HG03442 (cell line): ENCODE results near the gene DCAF4L1.

Source experiments
- ATAC-seq: cut with Tn5 transposase; IDR thresholded peaks from one replicate; pipeline ENCODE4 v1.9.1; 2021; ENCODE audit warnings: mild to moderate bottlenecking, moderate library complexity; ENCODE audit not compliant: unreplicated experiment

Gene DCAF4L1, protein sequence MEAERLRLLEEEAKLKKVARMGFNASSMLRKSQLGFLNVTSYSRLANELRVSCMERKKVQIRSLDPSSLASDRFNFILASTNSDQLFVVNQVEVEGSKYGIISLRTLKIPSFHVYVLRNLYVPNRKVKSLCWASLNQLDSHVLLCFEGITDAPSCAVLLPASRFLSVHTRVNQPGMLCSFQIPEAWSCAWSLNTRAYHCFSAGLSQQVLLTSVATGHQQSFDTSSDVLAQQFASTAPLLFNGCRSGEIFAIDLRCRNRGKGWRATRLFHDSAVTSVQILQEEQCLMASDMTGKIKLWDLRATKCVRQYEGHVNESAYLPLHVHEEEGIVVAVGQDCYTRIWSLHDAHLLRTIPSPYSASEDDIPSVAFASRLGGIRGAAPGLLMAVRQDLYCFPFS

DNA sequence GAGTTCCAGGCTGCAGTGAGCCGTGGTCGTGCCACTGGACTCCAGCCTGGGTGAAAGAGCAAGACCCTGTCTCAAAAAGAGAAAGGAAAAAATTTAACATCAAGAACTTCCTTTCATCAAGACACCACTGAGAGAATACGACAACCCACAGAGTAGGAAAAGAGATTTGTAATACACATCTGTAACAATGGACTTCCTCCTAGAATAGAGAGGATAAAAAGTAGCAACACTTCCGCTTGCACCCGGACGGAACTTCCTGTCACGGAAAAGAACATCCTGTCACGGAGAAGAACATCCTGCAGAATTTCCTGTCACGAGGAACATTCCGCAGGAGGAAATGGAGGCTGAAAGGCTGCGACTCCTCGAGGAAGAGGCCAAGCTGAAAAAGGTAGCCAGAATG, at the start of gene DCAF4L1:
Gene DCAF4L1 (plus strand): TSS at position 301 of the 400 bp plus-strand sequence. CDS start 37 bp downstream, at position 338.
- ATAC-seq: no peak

DNA sequence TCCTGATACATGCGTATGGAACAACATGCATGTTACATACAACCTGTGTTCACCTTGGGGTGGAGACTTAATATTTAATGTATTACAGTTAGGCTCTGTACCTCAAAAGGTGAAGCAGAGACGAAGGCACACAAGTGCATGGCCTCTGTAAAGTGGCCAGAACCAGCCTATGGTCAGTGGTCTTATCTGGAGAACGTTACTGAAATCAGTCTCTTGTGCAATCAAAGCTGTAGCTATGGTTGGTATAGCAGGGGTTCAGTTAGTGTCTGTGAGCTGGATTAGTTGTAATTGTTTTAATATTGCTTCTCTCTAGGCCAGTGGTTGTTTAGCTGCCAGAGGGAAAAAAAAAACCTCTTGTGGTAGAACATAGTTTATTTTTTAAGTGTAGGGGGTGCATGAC, 48.6 kb upstream of the DCAF4L1 start:
- ATAC-seq: no peak

DNA sequence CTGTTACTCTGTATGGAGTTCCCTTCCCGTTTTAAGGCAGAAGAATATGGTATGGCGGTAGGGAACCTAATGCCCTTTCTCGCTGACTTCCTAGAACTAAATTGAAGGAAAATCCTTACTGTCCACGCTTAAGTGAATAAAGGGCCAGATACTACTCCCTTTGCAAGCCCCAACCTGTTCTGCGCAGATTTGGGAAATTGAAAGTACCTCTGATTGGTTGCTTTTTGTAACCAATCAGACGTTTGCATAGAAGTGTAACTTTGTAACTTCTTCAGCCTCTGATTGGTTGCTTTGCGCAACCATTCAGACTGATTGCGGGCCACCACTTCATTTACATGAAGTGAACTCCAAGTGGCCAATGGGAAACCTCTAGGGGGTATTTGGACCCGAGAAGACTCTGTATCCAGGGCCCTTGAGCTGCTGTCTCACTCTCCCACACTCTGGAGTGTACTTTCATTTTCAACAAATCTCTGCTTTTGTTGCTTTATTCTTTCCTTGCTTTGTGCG, 47.5 kb upstream of the DCAF4L1 start:
- ATAC-seq: no peak

DNA sequence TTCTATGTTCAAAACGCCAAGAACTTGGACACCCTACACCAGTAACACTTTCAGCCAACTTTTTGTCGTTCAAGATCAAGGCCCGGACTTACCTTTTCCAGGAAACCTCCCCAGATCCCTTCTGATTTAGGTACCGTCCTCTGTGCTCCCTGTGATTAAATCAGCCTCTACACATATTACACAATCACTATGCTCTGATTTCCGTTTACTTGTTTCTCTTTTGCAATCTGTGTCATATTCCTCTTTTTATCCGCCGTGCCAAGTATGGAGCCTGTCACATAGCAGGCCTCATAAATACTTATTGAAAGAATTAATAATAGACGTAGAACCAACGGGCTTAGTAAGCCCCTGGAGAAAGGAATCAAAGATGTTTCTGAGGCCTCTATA, 47.0 kb upstream of the DCAF4L1 start:
- no peak for ATAC-seq

DNA sequence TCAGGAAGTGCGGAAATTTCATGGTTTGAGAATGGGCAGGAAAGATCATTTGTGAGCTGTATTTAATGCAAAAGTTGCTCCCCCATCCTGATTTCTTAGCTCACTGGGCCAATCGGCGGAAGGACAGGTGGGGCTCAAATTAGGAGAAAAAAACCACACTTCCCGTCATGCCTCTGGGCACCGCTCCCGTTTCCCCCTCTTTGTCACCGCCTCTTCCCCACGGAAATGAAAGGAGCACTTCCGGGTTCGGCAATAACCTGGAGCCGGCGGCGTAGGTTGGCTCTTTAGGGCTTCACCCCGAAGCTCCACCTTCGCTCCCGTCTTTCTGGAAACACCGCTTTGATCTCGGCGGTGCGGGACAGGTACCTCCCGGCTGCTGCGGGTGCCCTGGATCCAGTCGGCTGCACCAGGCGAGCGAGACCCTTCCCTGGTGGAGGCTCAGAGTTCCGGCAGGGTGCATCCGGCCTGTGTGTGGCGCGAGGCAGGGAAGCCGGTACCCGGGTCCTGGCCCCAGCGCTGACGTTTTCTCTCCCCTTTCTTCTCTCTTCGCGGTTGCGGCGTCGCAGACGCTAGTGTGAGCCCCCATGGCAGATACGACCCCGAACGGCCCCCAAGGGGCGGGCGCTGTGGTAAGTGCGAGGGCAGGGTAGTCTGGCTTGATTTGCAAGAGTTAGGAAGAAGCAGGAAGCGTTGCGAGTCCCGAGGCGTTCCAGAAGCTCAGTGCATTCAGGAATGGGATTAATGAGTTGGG, 46.5 kb upstream of the DCAF4L1 start, which contains the start of gene TMEM33:
Gene TMEM33 (plus strand): TSS at position 529 of the 751 bp plus-strand sequence. CDS start 56 bp downstream, at position 585.
- peak; percentile 91 for ATAC-seq

DNA sequence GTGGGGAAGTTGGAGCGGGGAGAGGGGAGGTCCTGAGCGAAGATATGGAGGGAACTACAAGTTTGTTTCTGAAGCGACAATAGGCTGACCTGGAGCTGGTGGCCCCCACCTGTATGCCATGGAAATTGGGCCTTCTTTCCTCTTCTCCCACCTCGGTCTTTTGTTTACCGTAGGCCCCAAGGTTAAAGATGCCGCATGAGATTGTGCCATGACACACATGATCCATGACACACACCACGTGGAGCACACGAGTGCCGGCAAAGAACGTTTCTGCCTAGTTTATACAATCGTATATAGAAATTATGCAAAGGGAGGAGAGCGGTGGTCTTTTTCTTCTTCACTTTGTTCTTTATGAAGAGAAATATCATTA, 45.9 kb upstream of the DCAF4L1 start:
- ATAC-seq: peak; percentile 4

DNA sequence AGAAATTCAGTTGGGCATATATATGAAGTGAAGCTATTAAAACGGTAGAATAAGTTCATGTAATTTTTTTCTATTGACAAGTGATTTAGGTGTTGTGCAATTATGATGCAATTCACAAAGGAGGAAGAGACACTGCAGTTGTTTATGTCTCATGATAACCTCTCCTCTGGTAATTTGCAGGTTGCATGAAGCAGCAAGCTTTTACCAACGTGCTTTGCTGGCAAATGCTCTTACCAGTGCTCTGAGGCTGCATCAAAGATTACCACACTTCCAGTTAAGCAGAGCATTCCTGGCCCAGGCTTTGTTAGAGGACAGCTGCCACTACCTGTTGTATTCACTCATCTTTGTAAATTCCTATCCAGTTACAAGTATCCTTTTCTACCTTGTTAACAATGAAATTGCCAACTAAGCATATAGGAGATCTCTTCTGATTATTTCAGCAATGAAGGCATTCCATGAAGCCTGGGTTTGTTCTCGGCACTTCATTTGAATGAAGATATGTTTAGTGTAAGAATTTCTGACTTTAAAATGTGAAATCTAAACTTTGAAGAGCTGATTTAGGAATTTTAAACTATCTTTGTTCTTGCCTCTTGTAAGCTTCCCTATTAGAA, 42.4 kb upstream of the DCAF4L1 start:
- no peak for ATAC-seq

DNA sequence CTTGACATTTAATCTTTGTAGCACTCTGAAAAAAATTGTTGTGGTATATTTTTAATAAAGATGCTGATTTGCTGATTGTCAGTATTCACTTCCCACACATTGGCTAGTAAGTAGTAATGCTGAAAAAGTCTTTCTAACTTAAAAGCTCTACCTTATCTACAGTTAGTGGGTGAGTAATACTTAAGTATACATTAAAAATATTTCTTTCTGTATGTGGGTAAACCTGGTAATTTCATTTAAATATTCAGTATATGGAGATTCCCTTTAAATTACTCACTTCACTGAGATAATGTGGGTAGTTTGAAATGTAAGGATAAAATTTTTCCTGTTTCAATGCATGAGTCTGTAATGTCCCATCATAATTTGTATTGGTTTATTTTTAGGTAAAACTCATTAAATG, 40.7 kb upstream of the DCAF4L1 start:
- no peak for ATAC-seq

DNA sequence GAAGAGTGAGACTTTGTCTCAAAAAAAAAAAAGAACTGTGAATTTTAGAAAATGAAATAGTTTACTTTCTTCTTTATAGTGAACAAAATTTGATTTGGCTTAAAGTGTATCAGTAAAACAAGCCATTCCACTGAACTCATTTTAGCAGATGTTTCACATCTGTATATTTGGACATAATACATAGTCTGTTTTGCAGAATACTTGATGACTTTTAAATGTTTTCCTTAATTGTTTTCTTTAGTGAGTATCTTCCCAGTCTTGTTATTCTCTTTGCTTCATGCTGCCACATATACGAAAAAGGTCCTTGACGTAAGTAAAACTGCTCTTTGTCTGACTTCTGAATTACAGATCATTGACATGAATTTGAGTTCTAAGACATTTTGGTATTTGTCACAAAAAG, 38.0 kb upstream of the DCAF4L1 start:
- ATAC-seq: no peak

DNA sequence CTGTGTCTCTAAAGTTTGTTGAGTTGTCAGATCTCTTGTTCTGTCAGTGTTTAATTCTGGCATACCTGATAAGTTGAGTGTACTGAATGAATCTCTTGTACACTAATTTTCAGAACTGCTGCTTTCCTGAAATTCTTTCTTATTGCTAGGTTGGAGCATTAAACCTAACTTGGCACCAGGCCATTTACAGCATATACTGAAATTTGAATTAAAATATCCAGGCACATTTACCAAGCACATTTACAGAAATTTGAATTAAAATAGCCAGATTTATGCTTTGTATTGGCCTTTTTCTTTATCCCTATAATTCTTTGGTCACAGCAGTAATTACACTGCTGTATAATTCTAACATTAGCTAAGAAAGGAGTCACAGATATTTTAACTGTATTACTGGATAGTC, 37.5 kb upstream of the DCAF4L1 start:
- no peak for ATAC-seq

DNA sequence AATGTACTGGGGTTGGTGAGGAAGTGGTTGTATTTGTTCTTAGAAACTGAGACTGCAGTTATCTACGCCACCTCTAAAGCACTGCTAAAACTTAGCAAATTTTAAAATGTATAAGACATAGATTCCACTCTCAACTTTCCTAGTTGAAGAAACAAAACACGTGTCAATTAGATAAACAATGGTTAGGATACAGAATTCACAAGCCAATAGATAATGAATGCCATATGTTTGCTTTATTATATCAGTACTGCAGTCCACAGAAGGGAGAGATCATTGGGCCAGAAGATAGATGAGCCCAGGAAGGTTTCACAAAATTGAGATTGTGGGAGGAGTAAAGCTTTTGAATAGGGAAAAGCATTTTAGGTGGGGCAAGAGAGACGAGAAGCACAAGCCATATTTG, 32.0 kb upstream of the DCAF4L1 start:
- no peak for ATAC-seq

DNA sequence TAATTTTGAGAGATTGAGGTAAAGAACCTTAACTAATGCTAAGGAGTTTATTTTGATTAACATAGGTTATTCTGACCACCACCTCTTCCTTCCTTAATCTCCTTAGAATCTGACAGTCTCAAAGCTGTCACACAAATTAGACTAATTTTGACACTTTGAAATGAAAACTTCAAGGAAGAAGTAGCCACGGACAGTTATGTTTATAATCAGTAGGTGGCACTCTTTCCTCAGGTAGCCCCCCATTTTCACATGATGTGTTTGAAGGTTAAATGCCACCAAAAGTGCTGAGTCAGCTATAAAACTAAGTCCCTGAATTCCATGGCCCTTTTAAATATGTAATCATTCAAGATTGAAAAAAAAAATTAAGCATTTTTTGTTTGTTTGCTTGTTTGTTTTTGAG, 23.9 kb upstream of the DCAF4L1 start:
- no peak for ATAC-seq

DNA sequence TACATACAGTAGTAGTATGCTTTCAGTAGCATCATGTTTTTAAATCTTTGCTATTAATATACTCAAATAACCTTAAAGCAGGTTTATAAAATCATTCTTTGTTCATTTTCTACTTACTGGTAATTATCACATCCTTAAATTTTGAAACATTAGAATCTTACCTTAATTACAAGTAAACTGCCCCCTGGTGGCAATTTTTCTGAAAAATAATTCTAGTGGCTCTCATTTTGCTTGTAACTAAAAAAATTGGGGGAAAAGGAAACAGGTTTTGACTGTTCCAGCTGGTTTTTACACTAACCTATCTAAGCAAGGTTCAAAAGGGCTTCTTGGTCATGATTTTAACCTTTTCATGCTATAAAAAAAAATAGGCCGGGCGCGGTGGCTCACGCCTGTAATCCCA, 18.5 kb upstream of the DCAF4L1 start:
- ATAC-seq: no peak

DNA sequence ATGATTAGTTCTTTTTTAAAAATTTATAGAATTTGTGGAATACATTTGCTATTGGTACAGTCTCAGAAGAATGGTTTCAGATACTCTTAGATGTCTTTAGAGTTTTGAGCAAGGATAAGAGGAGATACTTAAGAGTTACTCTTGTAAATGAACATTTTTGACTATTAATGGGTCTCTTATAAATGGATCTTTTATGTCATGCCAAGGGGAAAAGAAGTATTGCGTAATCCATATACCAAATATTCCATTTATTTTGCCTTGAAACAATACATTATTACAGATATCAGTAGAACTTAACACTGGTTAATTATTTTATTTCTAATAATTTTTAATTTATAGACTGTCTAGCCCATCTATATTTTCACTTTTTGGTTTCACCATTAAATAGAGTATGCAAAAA, 17.2 kb upstream of the DCAF4L1 start:
- no peak for ATAC-seq

DNA sequence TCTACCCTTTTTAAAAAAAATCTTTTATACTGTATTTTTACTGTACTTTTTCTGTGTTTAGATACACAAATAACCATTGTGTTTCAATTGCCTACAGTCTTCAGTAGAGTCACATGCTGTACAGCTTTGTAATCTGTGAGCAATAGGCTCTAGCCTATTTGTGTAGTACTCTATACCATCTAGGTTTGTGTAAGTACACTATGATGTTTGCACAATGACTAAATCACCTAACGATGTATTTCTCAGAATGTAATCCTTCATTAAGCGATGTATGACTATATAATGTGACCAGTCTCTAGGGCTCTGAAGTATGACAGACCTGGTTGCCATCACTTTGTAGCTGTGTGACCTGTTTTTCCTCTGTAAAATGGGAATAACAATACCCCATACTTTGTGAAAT, 14.2 kb upstream of the DCAF4L1 start:
- no peak for ATAC-seq

DNA sequence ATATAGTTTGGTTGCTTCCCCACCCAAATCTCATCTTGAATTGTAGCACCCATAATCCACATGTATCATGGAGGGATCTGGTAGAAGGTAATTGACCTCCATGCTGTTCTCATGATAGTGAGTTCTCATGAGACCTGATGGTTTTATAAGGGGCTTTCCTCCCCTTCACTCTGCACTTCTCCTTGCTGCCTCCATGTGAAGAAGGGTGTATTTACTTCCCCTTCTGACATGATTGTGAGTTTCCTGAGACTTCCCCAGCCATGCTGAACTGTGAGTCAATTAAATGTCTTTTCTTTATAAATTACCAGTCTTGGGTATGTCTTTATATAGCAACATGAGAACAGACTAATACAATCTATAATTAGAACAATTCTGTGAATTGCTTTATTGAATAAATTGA, 11.9 kb upstream of the DCAF4L1 start:
- ATAC-seq: no peak

DNA sequence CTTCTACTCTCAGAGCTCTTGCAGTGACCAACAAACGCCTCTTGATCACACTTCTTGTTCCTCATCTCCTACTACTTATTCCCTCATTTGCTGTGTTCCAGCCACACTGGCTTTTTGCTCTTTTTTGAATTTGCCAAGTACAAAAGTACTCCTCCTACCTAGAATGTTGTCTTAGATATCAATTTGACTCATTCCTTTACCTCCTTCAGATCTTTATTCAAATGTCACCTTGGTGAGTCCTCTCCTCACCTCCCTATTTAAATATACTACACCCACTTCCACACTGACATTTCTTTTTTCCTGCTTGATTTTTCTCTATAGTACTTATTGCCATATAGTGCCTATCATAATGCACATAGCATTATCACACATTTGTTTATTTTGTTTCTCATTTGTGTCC, 6.2 kb upstream of the DCAF4L1 start:
- no peak for ATAC-seq

DNA sequence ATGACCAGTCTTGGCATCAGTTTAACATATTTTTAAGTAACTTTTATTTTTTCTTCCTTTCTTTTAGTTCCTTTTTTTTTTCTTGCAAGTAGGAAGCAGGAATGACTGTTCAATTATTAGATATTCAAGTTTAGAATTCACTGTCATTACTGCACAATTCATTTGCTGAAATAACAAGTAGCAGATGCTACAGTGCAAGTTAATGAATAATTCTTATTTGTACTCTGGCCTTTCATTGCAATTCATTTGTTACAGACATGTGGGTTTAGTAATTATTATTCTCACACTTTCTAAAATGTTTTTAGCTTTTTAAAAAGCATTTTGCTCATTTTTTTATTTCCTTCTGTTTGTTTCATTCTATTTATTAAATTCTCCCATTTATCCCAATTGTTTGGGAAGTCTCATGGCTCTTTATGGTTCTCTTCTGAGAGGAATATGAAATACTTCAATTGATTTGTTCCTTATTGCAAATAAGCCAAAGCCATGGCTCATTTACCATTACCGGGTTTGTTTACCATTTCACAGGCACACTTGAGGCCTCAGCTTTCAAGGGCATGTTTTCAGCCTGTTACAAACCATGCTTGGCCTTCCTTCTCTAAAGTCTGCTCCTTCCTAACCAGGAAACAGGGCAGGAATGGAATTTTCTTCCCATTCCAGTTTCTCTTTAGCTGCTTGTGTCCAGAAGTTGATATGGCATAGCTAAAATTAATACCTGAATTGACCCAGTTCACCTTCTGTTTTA, 4.6 kb upstream of the DCAF4L1 start:
- no peak for ATAC-seq

DNA sequence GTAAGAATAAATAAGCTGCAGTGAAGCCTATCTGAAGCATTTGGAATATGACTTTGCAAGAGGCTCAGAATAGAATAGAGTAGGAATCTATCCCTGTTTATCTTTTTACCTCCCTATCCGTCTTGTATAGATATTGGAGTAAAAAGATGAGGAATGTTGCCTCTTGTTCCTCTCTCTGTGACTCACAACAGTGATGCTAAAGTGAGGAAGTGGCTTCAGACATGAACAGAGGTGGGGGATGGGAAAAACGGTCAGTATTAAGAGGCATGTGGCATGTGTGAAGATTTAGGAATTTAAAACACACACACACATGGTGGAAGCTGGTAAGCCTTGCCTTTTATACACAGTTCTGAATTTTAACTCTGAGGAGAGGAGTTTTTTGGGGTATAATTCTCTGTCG, 3.8 kb upstream of the DCAF4L1 start:
- no peak for ATAC-seq

DNA sequence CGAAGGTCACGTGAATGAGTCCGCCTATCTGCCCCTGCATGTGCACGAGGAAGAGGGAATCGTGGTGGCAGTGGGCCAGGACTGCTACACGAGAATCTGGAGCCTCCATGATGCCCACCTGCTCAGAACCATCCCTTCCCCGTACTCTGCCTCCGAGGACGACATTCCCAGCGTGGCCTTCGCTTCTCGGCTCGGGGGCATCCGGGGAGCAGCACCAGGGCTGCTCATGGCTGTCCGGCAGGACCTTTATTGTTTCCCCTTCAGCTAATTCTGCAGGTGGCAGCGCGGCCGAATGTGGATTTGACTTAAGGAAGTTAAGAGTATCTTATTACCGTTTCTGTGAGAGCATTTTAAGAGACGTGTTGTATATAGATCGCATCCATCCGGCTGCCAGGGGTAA, 1.2 kb downstream of the DCAF4L1 start:
- ATAC-seq: no peak

DNA sequence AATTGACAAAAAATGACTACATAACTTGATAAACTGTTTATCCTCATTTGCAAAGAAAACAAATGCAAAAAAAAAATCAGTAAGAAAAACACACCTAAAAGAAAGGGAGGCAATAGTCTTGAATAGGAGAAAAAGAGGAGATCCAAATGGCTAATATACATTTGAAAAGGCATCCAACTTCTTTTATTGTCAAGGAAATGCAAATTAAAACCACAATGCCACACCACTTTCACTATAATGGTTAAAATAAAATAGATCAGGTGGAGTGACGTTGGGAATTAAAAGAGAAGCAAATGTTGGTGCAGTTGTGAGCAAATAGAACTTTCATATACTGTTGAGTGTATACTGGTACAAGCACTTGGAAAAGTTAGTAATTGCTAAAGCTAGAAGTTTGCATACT, 3.6 kb downstream of the DCAF4L1 start:
- ATAC-seq: no peak
